ENCODE data around the gene MRPL54. TPM values are rescaled to one million over a fixed set of nuclear protein-coding genes. Genes with fewer than 3 reads are reported as not detected.

MRPL54 gene
- polyA plus RNA-seq, 1 experiment, result 31.2 TPM

GRCh38 chr19:3778899-3779723 lies 16.6 kb downstream of the MRPL54 start:
- Histone ChIP-seq H3K4me3 (ENCODE audit: low read depth, low read length) (no peak overlapping the region), H3K9me3 (ENCODE audit: control insufficient read depth, insufficient read depth, low read length) (peaks cover 43% of the 10 kb centered on the region), H3K27me3 (ENCODE audit: control insufficient read depth, insufficient read depth, low read length) (peaks cover 3% of the 10 kb centered on the region), H3K27ac (ENCODE audit: low read depth, low read length) (no peak overlapping the region)
- TF ChIP-seq CTCF (IDR thresholded peaks at IDR 0.05; ENCODE audit: low read depth, low read length), result no peak
- CTCF ChIA-PET, result no interaction called here
- no peak for DNase-seq (ENCODE audit: low read depth, low spot score)
- POLR2A ChIA-PET, result interaction anchor here (0.6 kb wide), 1 partner anchor 143 kb away, joined by 3 read pairs; no protein-coding TSS in a partner anchor

- Histone ChIP-seq H3K27ac (ENCODE audit: low read depth, low read length) (no peak overlapping the region), H3K27me3 (ENCODE audit: control insufficient read depth, insufficient read depth, low read length) (peaks cover 13% of the 10 kb centered on the region), H3K9me3 (ENCODE audit: control insufficient read depth, insufficient read depth, low read length) (peaks cover 43% of the 10 kb centered on the region), H3K4me3 (ENCODE audit: low read depth, low read length) (no peak overlapping the region)
- TF ChIP-seq CTCF (IDR thresholded peaks at IDR 0.05; ENCODE audit: low read depth, low read length), result no peak
- CTCF ChIA-PET, result no interaction called here
- DNase-seq (ENCODE audit: low read depth, low spot score), result no peak
- POLR2A ChIA-PET, result no interaction called here
Observed at GRCh38 chr19:3780786-3781304, 18.4 kb downstream of the MRPL54 start.

- no peak overlapping the region for H3K27ac ChIP-seq (ENCODE audit: low read depth, low read length)
- peaks cover 43% of the 10 kb centered on the region for H3K9me3 ChIP-seq (ENCODE audit: control insufficient read depth, insufficient read depth, low read length)
- POLR2A ChIA-PET, result no interaction called here
- DNase-seq (ENCODE audit: low read depth, low spot score), result no peak
- CTCF ChIA-PET, result no interaction called here
- no peak overlapping the region for H3K4me3 ChIP-seq (ENCODE audit: low read depth, low read length)
- H3K27me3 ChIP-seq (ENCODE audit: control insufficient read depth, insufficient read depth, low read length), result peaks cover 13% of the 10 kb centered on the region
- no peak for TF ChIP-seq CTCF (IDR thresholded peaks at IDR 0.05; ENCODE audit: low read depth, low read length)
Observed at GRCh38 chr19:3781603-3782002, 19.1 kb downstream of the MRPL54 start.

- ChIA-PET POLR2A (no interaction called here), CTCF (no interaction called here)
- Histone ChIP-seq H3K27me3 (ENCODE audit: control insufficient read depth, insufficient read depth, low read length) (peaks cover 17% of the 10 kb centered on the region), H3K4me3 (ENCODE audit: low read depth, low read length) (no peak overlapping the region), H3K9me3 (ENCODE audit: control insufficient read depth, insufficient read depth, low read length) (peaks cover 41% of the 10 kb centered on the region), H3K27ac (ENCODE audit: low read depth, low read length) (no peak overlapping the region)
- no peak for DNase-seq (ENCODE audit: low read depth, low spot score)
- no peak for TF ChIP-seq CTCF (IDR thresholded peaks at IDR 0.05; ENCODE audit: low read depth, low read length)
Observed at GRCh38 chr19:3782330-3782729, 19.8 kb downstream of the MRPL54 start.

GRCh38 chr19:3782903-3783302 lies 20.4 kb downstream of the MRPL54 start:
- no peak for TF ChIP-seq CTCF (IDR thresholded peaks at IDR 0.05; ENCODE audit: low read depth, low read length)
- H3K27ac ChIP-seq (ENCODE audit: low read depth, low read length), result no peak overlapping the region
- CTCF ChIA-PET, result no interaction called here
- H3K4me3 ChIP-seq (ENCODE audit: low read depth, low read length), result no peak overlapping the region
- H3K9me3 ChIP-seq (ENCODE audit: control insufficient read depth, insufficient read depth, low read length), result peaks cover 39% of the 10 kb centered on the region
- peaks cover 18% of the 10 kb centered on the region for H3K27me3 ChIP-seq (ENCODE audit: control insufficient read depth, insufficient read depth, low read length)
- POLR2A ChIA-PET, result no interaction called here
- no peak for DNase-seq (ENCODE audit: low read depth, low spot score)

All from AG04450 (cell line).